ENCODE results near the gene VSX1.

Gene VSX1

DNA sequence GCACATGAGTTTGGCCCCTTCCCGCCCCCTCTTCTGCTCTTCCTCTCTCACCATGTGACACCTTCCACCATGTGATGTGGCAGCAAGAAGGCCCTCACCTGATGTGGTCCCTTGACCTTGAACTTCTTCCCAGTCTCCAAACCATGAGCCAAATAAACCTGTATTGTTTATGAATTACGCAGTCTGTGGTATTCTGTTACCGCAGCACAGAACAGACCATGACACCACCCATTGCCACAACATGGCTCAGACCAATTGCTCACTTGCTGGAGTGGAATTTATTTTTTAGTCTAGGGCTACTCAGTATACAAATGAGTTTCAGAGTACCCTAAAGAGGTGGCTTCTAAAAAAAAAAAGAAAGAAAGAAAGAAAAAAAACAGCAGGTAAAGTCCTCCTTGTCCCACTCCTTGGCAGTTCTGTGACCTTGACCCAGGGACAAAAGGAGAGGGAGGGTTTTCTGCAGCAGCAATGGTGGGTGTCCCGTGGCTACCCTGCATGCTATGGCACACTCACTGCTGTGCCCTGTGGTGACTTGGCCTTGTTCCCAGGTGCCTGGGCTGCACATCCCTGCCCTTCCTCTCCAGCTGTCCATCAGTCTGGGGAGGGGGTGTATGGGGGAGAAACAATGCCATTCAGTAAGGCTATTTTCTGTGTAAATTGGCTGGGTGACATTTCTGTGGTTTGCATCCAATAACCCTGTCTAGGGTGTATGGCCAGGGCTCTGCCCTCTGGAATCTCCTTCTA is 5.4 kb upstream of the VSX1 start:
- WGBS (ENCODE audit: insufficient coverage, insufficient read length), result no CpG with 5 or more reads among the region's 4 CpGs
- H3K27me3 ChIP-seq (ENCODE audit: control insufficient read depth, insufficient read depth, low read length), result peaks cover 41% of the 10 kb centered on the region
- no peak for DNase-seq (ENCODE audit: low read depth, low spot score)

DNA sequence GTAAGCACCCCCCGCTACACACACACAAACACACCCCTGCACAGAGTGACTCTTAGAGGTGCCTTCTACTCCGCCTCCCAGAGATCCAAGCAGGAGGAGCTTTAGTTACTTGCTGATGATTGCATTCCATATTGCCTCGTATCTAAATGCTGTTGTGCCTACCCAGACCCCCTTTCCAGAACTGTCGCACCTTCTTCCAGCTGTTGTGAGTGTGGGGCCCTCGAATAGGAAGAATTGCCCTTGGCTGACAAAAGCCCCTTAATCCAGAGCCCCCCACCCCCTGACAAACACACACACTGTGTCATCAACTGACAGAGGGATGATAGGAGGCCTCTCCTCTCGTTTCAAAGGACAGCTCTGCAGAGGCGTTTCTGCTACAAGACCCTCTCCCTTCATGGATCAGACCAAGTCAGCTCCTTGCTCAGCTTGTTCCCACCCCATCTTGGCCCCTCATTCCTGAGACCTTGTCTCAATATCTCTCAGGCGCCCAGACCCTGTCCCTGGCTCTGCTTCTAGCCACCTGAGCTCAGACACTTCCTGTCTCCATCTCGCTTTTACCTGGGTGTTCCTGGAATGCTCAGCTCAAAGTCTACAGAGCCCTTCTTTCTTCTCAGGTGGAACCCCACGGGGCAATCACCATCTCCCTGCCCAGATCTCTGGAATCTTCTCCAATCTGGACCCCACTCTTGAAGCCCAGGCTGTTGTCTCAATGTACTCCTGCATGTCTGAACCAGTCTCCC is 4.0 kb upstream of the VSX1 start:
- no peaks in the 10 kb centered on the region for H3K36me3 ChIP-seq (ENCODE audit: control insufficient read depth, insufficient read depth, low read length)
- no CpG with 5 or more reads among the region's 10 CpGs for WGBS (ENCODE audit: insufficient coverage, insufficient read length)
- H3K4me1 ChIP-seq (ENCODE audit: control insufficient read depth, insufficient read depth, low read length), result peaks cover 2% of the 10 kb centered on the region; the same call in 1 of the 2 replicates
- H3K9me3 ChIP-seq (ENCODE audit: control insufficient read depth, insufficient read depth, low read length), result no peaks in the 10 kb centered on the region
- DNase-seq (ENCODE audit: low read depth, low spot score), result no peak
- H3K4me3 ChIP-seq (ENCODE audit: low read length), result no peak overlapping the region
- no peak overlapping the region for H3K27ac ChIP-seq (ENCODE audit: low read length)
- H3K27me3 ChIP-seq (ENCODE audit: control insufficient read depth, insufficient read depth, low read length), result peaks cover 54% of the 10 kb centered on the region

More for the DNA sequence above, 5.4 kb upstream of the VSX1 start:
- Histone ChIP-seq H3K27ac (ENCODE audit: low read length) (no peak overlapping the region), H3K9me3 (ENCODE audit: control insufficient read depth, insufficient read depth, low read length) (no peaks in the 10 kb centered on the region), H3K4me1 (ENCODE audit: control insufficient read depth, insufficient read depth, low read length) (peaks cover 2% of the 10 kb centered on the region; the same call in 1 of the 2 replicates), H3K36me3 (ENCODE audit: control insufficient read depth, insufficient read depth, low read length) (no peaks in the 10 kb centered on the region), H3K4me3 (ENCODE audit: low read length) (no peak overlapping the region)

DNA sequence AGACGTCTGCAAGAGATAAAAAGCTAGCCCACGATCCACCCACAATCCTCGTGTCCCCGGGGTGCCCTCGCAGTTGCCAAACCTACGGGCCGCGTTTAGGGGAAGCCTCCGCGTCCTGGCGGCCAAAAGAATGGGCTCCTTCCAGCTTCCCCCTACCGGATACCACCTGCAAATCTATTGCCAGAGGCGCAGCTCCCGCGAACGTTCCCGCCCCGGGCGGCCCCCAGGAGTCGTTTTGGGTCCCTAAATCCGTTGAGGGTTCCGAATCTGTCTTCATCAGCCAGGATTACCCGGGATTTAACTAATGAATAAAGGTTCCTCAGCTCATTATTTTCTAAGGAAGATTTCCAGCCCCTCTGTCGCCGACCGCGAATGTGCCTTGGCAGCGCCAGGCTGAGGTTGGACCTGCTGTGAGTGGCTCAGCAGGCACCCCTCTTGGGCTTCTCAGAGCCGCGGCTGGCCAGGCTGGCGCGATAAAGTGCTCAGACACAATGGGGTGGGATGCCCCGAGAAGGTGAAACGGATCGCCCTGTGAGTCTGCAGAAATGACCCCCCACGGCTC is 2.8 kb upstream of the VSX1 start:
- Histone ChIP-seq H3K4me3 (ENCODE audit: low read length) (no peak overlapping the region; the same call in 1 of the 2 replicates), H3K4me1 (ENCODE audit: control insufficient read depth, insufficient read depth, low read length) (peaks cover 2% of the 10 kb centered on the region; the same call in 1 of the 2 replicates), H3K27me3 (ENCODE audit: control insufficient read depth, insufficient read depth, low read length) (peaks cover 58% of the 10 kb centered on the region), H3K36me3 (ENCODE audit: control insufficient read depth, insufficient read depth, low read length) (no peaks in the 10 kb centered on the region), H3K27ac (ENCODE audit: low read length) (no peak overlapping the region), H3K9me3 (ENCODE audit: control insufficient read depth, insufficient read depth, low read length) (no peaks in the 10 kb centered on the region)
- DNase-seq (ENCODE audit: low read depth, low spot score), result no peak
- WGBS (ENCODE audit: insufficient coverage, insufficient read length), result no CpG with 5 or more reads among the region's 36 CpGs

DNA sequence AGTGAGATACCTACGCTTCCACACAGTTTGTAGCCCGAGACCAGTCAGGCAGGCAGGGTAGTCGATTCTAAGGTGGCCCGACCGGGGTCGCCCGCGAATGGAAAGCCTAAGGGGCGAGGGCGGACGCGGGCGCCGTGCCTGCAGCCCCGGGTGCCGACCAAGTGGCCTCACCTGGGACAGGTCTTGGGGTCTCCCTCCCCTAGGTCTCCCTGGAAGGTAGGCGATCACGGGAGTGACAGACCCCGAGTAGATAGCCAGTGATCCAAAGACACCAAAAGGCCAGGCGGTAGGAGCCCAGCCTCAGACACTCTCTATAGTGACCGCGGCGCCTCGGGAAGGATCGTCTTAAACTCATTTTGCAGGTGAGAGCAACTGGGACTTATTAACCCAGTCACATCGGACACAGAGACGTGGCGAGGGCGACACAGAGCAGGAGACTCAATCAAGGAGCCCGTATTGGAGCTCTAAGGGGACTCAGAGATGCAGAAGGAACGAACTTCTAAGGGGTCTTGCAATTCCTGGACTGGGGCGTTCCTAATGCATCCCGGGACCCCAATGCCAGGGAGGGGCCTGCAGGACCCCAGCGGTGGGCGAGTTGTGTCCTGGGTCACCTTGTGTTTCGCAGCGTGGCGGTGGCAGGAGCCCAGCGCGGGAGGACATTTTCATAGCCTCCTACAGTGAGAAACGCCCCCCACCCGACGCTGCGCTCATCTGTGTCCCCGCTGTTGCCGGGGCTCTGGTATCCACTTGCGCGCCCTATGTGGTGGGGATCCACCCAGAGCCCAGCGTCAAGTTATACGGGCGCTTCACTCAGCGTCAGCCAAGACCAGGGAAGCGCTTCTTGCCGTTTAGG is 2.1 kb upstream of the VSX1 start:
- no peaks in the 10 kb centered on the region for H3K9me3 ChIP-seq (ENCODE audit: control insufficient read depth, insufficient read depth, low read length)
- peak overlapping the region; percentile 22; the same call in 1 of the 2 replicates for H3K4me3 ChIP-seq (ENCODE audit: low read length)
- peaks cover 2% of the 10 kb centered on the region; the same call in 1 of the 2 replicates for H3K4me1 ChIP-seq (ENCODE audit: control insufficient read depth, insufficient read depth, low read length)
- DNase-seq (ENCODE audit: low read depth, low spot score), result no peak
- no peaks in the 10 kb centered on the region for H3K36me3 ChIP-seq (ENCODE audit: control insufficient read depth, insufficient read depth, low read length)
- WGBS (ENCODE audit: insufficient coverage, insufficient read length), result no CpG with 5 or more reads among the region's 54 CpGs
- peaks cover 58% of the 10 kb centered on the region for H3K27me3 ChIP-seq (ENCODE audit: control insufficient read depth, insufficient read depth, low read length)
- H3K27ac ChIP-seq (ENCODE audit: low read length), result no peak overlapping the region

DNA sequence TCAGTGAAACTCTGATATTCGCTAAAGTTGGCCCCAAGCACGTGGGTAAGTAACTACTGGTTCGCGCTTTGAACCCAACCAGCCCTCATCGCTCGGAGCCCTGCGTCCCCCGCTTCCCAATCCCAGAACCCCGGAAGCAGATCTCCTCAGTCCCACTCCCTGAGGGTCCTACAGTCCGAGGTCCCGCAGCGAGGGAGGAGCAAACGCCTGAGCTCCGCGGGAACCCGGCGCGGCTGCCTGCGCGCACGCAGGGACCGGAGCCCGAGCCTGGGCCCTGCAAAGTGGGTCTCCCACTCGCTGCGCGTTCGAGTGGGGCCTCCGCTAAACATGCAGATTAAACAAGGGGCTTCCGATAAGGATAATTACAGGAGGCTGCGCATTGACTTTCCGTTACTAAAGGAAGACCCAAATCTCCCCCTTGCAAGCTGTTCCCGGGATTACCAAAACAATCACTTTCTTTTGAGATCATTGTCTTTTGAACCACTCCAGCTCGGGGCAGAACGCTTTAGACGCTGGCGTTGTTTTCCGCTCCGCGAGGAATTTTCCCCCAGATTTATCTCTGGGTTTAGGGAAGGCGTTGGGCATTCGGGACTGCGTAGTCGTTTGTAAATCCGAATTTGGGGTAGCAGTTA is 1.3 kb upstream of the VSX1 start:
- Histone ChIP-seq H3K9me3 (ENCODE audit: control insufficient read depth, insufficient read depth, low read length) (no peaks in the 10 kb centered on the region), H3K4me3 (ENCODE audit: low read length) (peak overlapping the region; percentile 25; the same call in 1 of the 2 replicates)
- no peak for DNase-seq (ENCODE audit: low read depth, low spot score)

DNA sequence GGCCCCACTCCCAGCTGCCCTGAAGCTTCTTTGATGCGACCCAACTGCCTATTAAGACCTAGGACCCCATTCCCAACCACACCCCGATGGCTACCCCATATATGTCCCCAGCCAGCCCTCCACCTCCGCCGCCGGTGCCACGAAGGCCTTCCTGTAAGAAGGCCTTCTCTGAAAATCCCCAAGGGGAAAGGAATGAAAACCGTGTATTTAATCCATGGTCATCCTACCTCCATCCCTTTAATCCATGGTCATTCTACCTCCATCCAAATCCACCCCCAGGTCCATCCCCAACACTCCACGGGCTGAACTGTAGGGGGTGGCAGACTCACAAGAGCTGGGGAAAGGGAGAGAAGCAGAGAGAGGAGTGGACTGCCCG is 545 bp upstream of the VSX1 start:
- peaks cover 60% of the 10 kb centered on the region for H3K27me3 ChIP-seq (ENCODE audit: control insufficient read depth, insufficient read depth, low read length)
- H3K4me1 ChIP-seq (ENCODE audit: control insufficient read depth, insufficient read depth, low read length), result peaks cover 2% of the 10 kb centered on the region; the same call in 1 of the 2 replicates
- no peak overlapping the region for H3K4me3 ChIP-seq (ENCODE audit: low read length)
- H3K36me3 ChIP-seq (ENCODE audit: control insufficient read depth, insufficient read depth, low read length), result no peaks in the 10 kb centered on the region
- no peak for DNase-seq (ENCODE audit: low read depth, low spot score)
- WGBS (ENCODE audit: insufficient coverage, insufficient read length), result no CpG with 5 or more reads among the region's 9 CpGs
- H3K27ac ChIP-seq (ENCODE audit: low read length), result no peak overlapping the region
- no peaks in the 10 kb centered on the region for H3K9me3 ChIP-seq (ENCODE audit: control insufficient read depth, insufficient read depth, low read length)

More for the DNA sequence above, 1.3 kb upstream of the VSX1 start:
- peaks cover 60% of the 10 kb centered on the region for H3K27me3 ChIP-seq (ENCODE audit: control insufficient read depth, insufficient read depth, low read length)
- whole genome bisulfite sequencing (ENCODE audit: insufficient coverage, insufficient read length), result no CpG with 5 or more reads among the region's 44 CpGs
- no peak overlapping the region for H3K27ac ChIP-seq (ENCODE audit: low read length)
- no peaks in the 10 kb centered on the region for H3K36me3 ChIP-seq (ENCODE audit: control insufficient read depth, insufficient read depth, low read length)
- H3K4me1 ChIP-seq (ENCODE audit: control insufficient read depth, insufficient read depth, low read length), result peaks cover 2% of the 10 kb centered on the region; the same call in 1 of the 2 replicates

DNA sequence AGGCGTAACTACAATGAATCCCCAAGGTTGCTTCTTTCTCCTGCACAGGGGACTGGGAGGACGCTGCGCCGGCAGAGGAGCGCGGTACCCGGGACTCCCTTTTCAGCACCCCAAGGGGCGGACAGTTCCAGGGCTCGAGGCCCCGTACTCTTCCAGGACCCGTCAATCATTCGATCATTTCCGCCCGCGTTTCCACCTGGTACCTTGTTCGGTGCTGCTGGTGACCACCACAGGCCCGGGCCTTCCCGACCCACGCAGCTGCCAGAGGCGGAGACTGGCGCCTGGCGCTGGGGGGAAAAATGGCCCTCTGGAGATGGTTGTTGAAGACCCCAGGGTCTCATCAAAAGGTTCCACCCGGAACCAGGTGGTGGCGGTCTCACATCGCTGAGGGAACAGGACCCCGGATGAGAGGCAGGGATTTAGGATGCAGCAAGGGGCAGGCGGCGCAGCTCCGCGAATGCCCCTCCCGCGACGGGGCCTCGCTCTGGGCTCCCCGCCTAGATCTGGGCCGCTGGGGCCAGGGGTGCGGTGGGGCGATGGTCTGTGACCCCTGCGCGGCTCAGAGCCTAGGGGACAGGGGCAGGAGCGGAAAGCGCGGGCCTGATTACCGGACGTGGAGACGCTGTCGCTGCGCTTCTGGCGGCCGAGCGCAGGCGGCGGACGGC is 744 bp downstream of the VSX1 start:
- Histone ChIP-seq H3K27ac (ENCODE audit: low read length) (no peak overlapping the region), H3K27me3 (ENCODE audit: control insufficient read depth, insufficient read depth, low read length) (peaks cover 57% of the 10 kb centered on the region)

DNA sequence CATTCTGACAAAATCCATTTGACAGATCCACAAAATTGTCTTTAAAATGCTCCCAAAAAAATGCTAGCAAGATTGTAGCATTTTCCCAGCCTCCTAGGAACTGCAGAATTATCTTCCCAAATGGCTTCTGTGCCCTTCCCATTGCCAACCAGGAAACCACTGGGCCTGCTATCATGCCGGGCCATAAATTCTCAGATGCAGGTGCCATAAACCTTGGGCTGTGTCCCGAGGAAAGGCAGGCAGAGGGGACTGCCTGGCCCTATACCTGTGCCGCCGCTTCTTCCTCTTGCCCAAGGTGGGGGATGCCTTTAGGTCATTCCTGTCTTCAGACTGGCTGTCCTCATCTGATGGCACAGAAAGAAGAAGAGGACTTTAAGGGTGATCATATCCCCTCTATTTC is 2.8 kb downstream of the VSX1 start:
- no CpG with 5 or more reads among the region's 4 CpGs for WGBS (ENCODE audit: insufficient coverage, insufficient read length)
- Histone ChIP-seq H3K4me3 (ENCODE audit: low read length) (no peak overlapping the region), H3K27ac (ENCODE audit: low read length) (no peak overlapping the region), H3K9me3 (ENCODE audit: control insufficient read depth, insufficient read depth, low read length) (no peaks in the 10 kb centered on the region), H3K27me3 (ENCODE audit: control insufficient read depth, insufficient read depth, low read length) (peaks cover 37% of the 10 kb centered on the region), H3K36me3 (ENCODE audit: control insufficient read depth, insufficient read depth, low read length) (no peaks in the 10 kb centered on the region), H3K4me1 (ENCODE audit: control insufficient read depth, insufficient read depth, low read length) (peaks cover 2% of the 10 kb centered on the region; the same call in 1 of the 2 replicates)
- no peak for DNase-seq (ENCODE audit: low read depth, low spot score)

More for the DNA sequence above, 744 bp downstream of the VSX1 start:
- H3K36me3 ChIP-seq (ENCODE audit: control insufficient read depth, insufficient read depth, low read length), result no peaks in the 10 kb centered on the region
- DNase-seq (ENCODE audit: low read depth, low spot score), result no peak
- WGBS (ENCODE audit: insufficient coverage, insufficient read length), result no CpG with 5 or more reads among the region's 54 CpGs
- peak overlapping the region; percentile 38; the same call in 1 of the 2 replicates for H3K4me3 ChIP-seq (ENCODE audit: low read length)
- peaks cover 2% of the 10 kb centered on the region; the same call in 1 of the 2 replicates for H3K4me1 ChIP-seq (ENCODE audit: control insufficient read depth, insufficient read depth, low read length)
- no peaks in the 10 kb centered on the region for H3K9me3 ChIP-seq (ENCODE audit: control insufficient read depth, insufficient read depth, low read length)

DNA sequence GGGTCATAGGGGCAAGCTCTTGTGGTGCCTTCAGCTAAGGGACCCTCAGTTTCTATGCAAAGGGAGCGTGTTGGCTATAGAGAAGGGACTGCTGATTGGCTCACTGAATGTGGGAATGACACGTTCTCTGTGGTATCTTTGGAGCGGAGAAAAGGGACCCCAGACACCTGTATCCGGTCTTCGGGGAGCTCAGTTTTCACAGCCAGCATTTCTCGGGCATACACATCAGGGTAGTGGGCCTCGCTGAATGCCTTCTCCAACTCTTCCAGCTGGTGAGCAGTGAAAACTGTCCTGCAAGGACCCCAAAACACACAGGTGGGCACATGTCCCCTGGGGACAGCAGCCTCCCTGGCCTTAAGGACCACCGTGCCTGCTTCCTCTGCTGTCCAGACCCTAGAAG is 3.3 kb downstream of the VSX1 start:
- no peak for DNase-seq (ENCODE audit: low read depth, low spot score)
- Histone ChIP-seq H3K27me3 (ENCODE audit: control insufficient read depth, insufficient read depth, low read length) (peaks cover 32% of the 10 kb centered on the region), H3K4me1 (ENCODE audit: control insufficient read depth, insufficient read depth, low read length) (peaks cover 2% of the 10 kb centered on the region; the same call in 1 of the 2 replicates), H3K9me3 (ENCODE audit: control insufficient read depth, insufficient read depth, low read length) (no peaks in the 10 kb centered on the region), H3K27ac (ENCODE audit: low read length) (no peak overlapping the region), H3K36me3 (ENCODE audit: control insufficient read depth, insufficient read depth, low read length) (no peaks in the 10 kb centered on the region), H3K4me3 (ENCODE audit: low read length) (no peak overlapping the region)
- WGBS (ENCODE audit: insufficient coverage, insufficient read length), result no CpG with 5 or more reads among the region's 8 CpGs
